Right ventricle myocardium inferior (tissue), 1 donor: ENCODE results near the gene PAQR6. TPM values are rescaled to one million over a fixed set of nuclear protein-coding genes. Genes with fewer than 3 reads are reported as not detected.

Experiments used
- ATAC-seq: fragments of 200-7000 bp; cut with Tn5 transposase; one replicate; pipeline ENCODE4 v1.9.1; 2020; ENCODE audit warnings: mild to moderate bottlenecking, moderate library complexity
- DNase-seq: peaks from one replicate; pipeline ENCODE4 v3.0.0; 2021; ENCODE audit errors: missing footprints
- intact Hi-C: fragments of 100-400 bp; cut with DNase I; formaldehyde crosslinking; loops from one replicate; pipeline ENCODE4 v1.11.0; 2022
- total RNA-seq: library from RNA; stranded (reverse); fragmentation: NEBNext Ultra II Directional; extraction: Animal tissue kit (Norgen Biotek cat#: 25700); gene quantifications from one replicate; pipeline ENCODE4 v1.2.1, GENCODE V29; 2021
- donor health status: DM: no; HTN: yes; CAD: no; lungs with severe emphysema.

The PAQR6 gene
- total RNA-seq, 1 donor from 2014 or later = 0.54 TPM

- DNase-seq = no peak
- intact Hi-C loops = loop anchor here (5.0 kb wide), 1 partner anchor 51 kb away; no protein-coding TSS in a partner anchor
- no peak for ATAC-seq
Observed at GRCh38 chr1:156213644-156213966, 34.3 kb downstream of the PAQR6 start.

- DNase-seq (peak; percentile 98), ATAC-seq (peak; percentile 97)
- intact Hi-C loops = loop anchor here (5.0 kb wide), 1 partner anchor 51 kb away; no protein-coding TSS in a partner anchor
Observed at GRCh38 chr1:156212833-156213643, 34.8 kb downstream of the PAQR6 start, which contains the start of gene PMF1. Gene PMF1, plus strand, starts transcription at chr1:156213007. Its CDS starts 9 bp downstream, at chr1:156213016.

- DNase-seq (no peak), ATAC-seq (no peak)
- intact Hi-C loops = loop anchor here (5.0 kb wide), 1 partner anchor 50 kb away; no protein-coding TSS in a partner anchor
Observed at GRCh38 chr1:156212130-156212529, 35.7 kb downstream of the PAQR6 start.

- ATAC-seq = no peak
- intact Hi-C loops = loop anchor here (5.0 kb wide), 1 partner anchor 49 kb away; no protein-coding TSS in a partner anchor
- no peak for DNase-seq
Observed at GRCh38 chr1:156211243-156211642, 36.6 kb downstream of the PAQR6 start.

GRCh38 chr1:156204686-156205085, 43.2 kb downstream of the PAQR6 start:
- intact Hi-C loops = no loop called here
- no peak for DNase-seq
- ATAC-seq = no peak

- intact Hi-C loops = no loop called here
- ATAC-seq (peak; percentile 51), DNase-seq (no peak)
Observed at GRCh38 chr1:156203331-156203730, 44.5 kb downstream of the PAQR6 start.

- no peak for ATAC-seq
- intact Hi-C loops = no loop called here
- no peak for DNase-seq
Observed at GRCh38 chr1:156200044-156200443, 47.8 kb downstream of the PAQR6 start.

- intact Hi-C loops = no loop called here
- no peak for DNase-seq
- no peak for ATAC-seq
Observed at GRCh38 chr1:156198831-156199349, 49.0 kb downstream of the PAQR6 start.

GRCh38 chr1:156196445-156196844, 51.4 kb downstream of the PAQR6 start:
- ATAC-seq (no peak), DNase-seq (no peak)
- intact Hi-C loops = no loop called here

GRCh38 chr1:156195853-156196252, 52.0 kb downstream of the PAQR6 start:
- intact Hi-C loops = no loop called here
- ATAC-seq (no peak), DNase-seq (no peak)

- no peak for DNase-seq
- intact Hi-C loops = no loop called here
- ATAC-seq = no peak
Observed at GRCh38 chr1:156194300-156194652, 53.6 kb downstream of the PAQR6 start.

- intact Hi-C loops = no loop called here
- DNase-seq (peak; percentile 96), ATAC-seq (peak; percentile 99)
Observed at GRCh38 chr1:156193488-156194299, 54.2 kb downstream of the PAQR6 start, which contains the start of gene SLC25A44. Gene SLC25A44, plus strand, starts transcription at chr1:156194104. Its CDS starts 5,744 bp downstream, at chr1:156199848.

Other genes with a start within 250 kb of the PAQR6 start
- gene SSR2, start 227.1 kb downstream of the PAQR6 start, total RNA-seq = 79.9 TPM
- 33.5 TPM for gene UBQLN4, start 194.3 kb downstream of the PAQR6 start, total RNA-seq
- gene LAMTOR2, start 193.3 kb downstream of the PAQR6 start, total RNA-seq = 63.8 TPM
- not detected for gene RAB25, start 186.9 kb downstream of the PAQR6 start, total RNA-seq
- gene MEX3A, start 165.6 kb downstream of the PAQR6 start, total RNA-seq = 0.24 TPM
- 288 TPM for gene LMNA, start 133.3 kb downstream of the PAQR6 start, total RNA-seq
- gene SEMA4A, start 94.5 kb downstream of the PAQR6 start, total RNA-seq = 2.2 TPM
- gene SLC25A44, start 54.0 kb downstream of the PAQR6 start, total RNA-seq = 16.3 TPM
- gene PMF1, start 35.0 kb downstream of the PAQR6 start, total RNA-seq = 68.6 TPM
- 0.32 TPM for gene BGLAP, start 5.9 kb downstream of the PAQR6 start, total RNA-seq
- gene SMG5, start 34.8 kb upstream of the PAQR6 start, total RNA-seq = 91.6 TPM
- gene TMEM79, start 36.3 kb upstream of the PAQR6 start, total RNA-seq = 1.4 TPM
- 16.4 TPM for gene GLMP, start 47.6 kb upstream of the PAQR6 start, total RNA-seq
- not detected for gene VHLL, start 51.3 kb upstream of the PAQR6 start, total RNA-seq
- 137 TPM for gene CCT3, start 90.2 kb upstream of the PAQR6 start, total RNA-seq
- gene TSACC, start 90.5 kb upstream of the PAQR6 start, total RNA-seq = not detected
- not detected for gene RHBG, start 121.2 kb upstream of the PAQR6 start, total RNA-seq